Measurements from ENCODE around the gene LHX6.

Gene LHX6

DNA sequence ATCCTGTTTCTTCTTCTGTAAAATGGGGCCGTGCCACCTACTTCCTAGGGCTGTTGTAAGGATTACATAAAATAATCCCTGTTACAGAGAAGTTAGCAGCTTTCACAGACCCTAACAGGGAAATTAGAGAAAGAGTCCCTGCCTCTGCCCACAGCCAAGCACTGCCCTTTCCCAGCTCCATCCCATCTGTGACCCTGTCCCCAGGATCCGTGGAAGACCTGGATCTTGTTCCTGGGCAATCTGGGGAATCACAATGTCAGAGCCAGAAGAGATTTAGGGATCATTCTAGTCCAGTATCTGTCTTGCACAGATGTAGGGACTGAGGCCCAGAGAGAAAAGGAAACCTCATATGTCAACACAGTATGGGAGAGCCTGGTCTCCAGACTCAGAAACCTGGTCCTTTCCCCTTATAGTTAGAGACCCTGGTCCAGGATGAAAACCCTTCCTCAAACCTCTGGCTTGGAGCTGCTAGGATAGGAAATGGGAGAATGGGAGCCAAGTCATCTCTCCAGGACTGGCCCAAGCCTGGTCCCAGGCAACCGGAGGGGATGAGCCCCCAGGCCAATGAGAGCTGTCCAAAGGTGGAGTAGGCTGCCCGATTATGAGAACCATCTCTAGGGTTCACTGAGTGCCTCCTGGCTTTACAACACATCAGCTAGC lies 12.5 kb downstream of the LHX6 start:
- no peak for DNase-seq (ENCODE audit: low spot score)

- DNase-seq (ENCODE audit: low spot score) = no peak
Measured at GRCh38 chr9:122215663-122216062, 13.1 kb downstream of the LHX6 start.

GRCh38 chr9:122214507-122214906 lies 14.2 kb downstream of the LHX6 start:
- no peak for DNase-seq (ENCODE audit: low spot score)

- DNase-seq (ENCODE audit: low spot score) = peak; percentile 61
Measured at GRCh38 chr9:122213589-122214413, 15.0 kb downstream of the LHX6 start.

- no peak for DNase-seq (ENCODE audit: low spot score)
Measured at GRCh38 chr9:122213102-122213588, 15.6 kb downstream of the LHX6 start.

- DNase-seq (ENCODE audit: low spot score) = no peak
Measured at GRCh38 chr9:122212473-122213004, 16.2 kb downstream of the LHX6 start.

DNA sequence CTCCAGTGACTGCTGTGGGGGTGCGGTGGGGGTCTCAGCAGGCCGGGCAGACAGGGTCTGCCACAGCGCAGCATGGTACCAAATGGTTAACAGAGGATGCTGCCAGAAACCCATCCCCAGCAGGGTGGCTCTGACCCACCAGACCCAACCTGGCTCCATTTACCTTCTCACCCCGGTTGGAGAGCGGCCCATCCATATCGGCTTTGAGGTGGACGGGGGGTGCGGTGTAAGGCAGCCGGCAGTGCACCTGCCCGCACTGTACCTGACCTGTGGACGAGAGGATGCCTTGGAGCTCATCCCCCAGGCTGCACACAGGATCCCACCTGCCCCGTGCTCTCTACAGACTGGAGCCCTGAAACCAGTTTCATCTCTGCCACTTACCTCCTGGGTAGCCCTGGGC lies 19.3 kb downstream of the LHX6 start:
- DNase-seq (ENCODE audit: low spot score) = no peak

GRCh38 chr9:122207096-122207495 lies 21.7 kb downstream of the LHX6 start:
- DNase-seq (ENCODE audit: low spot score) = no peak

DNA sequence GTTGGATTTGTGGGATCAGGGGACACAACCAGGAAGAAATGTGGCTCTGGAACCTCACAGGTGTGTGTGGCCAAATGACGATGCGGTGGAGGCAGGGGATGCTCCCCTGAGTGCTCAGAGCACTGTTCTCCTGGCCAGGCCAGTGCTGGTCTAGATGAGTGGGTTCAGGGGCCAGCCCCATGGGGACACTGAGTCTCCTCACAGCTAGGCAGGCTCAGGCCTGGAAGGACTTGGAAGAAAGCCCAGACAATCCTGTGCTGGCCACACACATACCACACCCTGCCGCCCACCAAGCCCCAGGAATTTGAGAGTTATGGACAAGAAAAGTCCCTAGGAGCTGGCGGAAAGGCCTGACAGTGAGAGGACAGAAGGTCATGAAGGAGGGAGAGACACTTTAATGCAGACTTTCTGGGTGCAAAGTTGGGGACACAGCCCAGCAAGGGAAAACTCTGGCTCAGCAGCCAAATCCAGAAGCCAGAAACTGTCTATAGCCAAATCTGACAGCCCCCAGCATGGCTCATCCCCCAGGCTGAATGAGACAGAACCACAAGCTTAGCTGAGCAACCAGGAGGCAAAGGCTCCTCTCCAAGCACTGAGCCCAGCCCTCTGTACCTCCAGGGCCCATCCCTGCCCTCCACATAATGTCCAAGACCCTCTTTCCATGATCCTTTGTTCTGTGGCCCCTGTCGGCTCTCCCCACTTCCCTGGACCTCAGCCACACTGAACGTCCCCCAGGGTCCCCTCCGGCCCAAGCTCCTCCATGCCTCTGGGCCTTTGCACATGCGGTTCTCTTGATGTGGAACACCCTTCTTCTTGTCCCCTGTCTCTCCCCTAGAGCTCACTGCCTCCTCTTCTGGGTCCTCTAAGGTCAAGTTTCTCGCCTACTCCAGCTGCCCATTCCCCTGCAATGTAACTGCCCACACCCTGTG lies 22.4 kb downstream of the LHX6 start:
- peak; percentile 33 for DNase-seq (ENCODE audit: low spot score)

GRCh38 chr9:122205176-122205575 lies 23.6 kb downstream of the LHX6 start:
- DNase-seq (ENCODE audit: low spot score) = no peak

DNA sequence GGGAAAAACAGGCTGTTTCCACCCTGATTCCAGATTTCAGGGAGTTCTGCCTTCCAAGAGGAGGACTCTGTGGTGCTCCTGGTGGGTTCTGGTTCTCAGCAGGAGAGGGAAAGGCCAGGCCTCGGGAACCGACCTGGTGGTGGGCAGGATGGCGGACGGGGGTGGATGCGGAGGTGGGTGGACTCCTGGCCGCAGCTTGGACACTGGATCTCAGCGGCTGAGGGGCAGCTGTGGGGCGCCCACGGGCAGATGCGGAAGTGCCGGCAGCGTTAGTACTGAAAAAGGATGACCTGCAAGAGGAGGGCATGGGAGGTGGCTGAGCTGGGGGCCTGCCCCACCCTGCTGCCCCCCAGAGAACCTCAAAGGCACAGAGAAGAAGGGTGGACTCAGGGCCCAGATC lies 24.3 kb downstream of the LHX6 start:
- no peak for DNase-seq (ENCODE audit: low spot score)

DNA sequence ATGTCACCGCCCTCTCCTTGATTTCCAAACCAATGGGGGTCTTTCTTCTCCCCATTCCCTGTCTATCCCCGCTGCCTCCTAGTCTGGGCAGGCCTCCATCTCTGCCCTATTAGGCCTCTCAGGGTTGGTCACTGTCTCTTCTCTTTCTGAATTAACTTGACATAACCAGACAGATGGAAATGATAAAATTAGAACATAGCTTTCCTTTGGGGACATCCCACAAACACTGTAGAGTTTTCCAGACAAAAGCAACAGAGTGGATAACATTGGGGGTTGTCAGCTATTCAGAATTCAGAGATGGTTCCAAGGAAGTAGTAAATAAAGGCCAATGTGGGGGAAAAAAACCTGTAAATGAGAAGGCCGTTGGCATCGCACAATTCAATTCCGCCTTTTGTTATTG lies 24.7 kb downstream of the LHX6 start:
- no peak for DNase-seq (ENCODE audit: low spot score)

GRCh38 chr9:122202111-122202510 lies 26.6 kb downstream of the LHX6 start:
- DNase-seq (ENCODE audit: low spot score) = no peak

DNA sequence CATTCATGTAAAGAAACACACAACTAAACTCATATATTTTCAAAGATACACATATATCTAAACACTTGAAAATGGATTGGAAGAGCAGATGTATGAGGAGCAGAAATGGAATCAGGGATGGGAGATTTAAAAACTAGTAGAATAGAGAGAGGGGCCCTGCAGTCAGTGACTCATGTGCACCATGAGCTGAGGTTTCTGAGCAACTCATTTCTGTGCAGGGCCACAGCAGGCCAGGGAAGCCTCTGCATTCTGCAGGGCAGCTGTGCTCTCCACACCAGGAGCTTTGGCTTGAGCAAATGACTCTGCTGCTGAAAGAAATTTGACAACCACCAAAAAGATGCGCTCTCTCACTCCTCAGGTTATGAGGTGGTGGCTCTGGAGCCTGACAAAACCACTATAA lies 27.1 kb downstream of the LHX6 start:
- DNase-seq (ENCODE audit: low spot score) = no peak

GRCh38 chr9:122200960-122201595 lies 27.7 kb downstream of the LHX6 start:
- peak; percentile 27 for DNase-seq (ENCODE audit: low spot score)

- no peak for DNase-seq (ENCODE audit: low spot score)
Measured at GRCh38 chr9:122197882-122198281, 30.9 kb downstream of the LHX6 start.

- no peak for DNase-seq (ENCODE audit: low spot score)
Measured at GRCh38 chr9:122197426-122197825, 31.3 kb downstream of the LHX6 start.

GRCh38 chr9:122195875-122196274 lies 32.9 kb downstream of the LHX6 start:
- no peak for DNase-seq (ENCODE audit: low spot score)

- no peak for DNase-seq (ENCODE audit: low spot score)
Measured at GRCh38 chr9:122193651-122194050, 35.1 kb downstream of the LHX6 start.

GRCh38 chr9:122192914-122193525 lies 35.7 kb downstream of the LHX6 start:
- DNase-seq (ENCODE audit: low spot score) = no peak

DNA sequence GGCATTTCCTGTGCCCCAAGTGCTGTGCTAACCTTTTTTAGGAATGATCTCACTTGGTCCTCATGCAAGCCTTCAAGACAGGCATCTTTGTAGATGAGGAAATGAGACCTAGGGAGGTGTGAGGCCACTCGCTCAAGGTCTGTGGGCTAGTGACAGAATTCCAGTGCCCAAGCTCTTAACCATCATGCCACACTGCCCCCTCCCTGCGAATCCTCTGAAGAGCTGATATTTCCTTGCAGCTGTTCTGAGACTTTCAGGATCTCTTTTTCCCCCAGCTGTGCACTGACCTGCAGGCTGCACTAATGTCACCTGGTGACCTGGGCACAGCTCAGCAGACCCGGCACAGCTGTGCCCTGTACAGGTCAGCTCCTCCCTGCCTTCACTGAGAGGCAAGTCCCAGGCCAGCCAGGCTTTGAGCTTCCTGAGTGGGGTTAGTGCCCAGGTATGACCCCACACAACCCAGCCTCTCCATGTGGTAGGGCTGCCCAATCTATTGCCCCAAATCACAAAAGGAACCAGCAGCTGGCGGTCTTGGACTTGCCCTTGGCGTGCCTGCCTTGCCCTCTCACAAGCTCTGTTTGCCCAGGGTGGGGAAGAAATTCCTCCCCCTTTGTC lies 36.4 kb downstream of the LHX6 start:
- DNase-seq (ENCODE audit: low spot score) = no peak
